GM23338 (cell line): ENCODE data around the gene WDR19. TPM values are rescaled to one million over a fixed set of nuclear protein-coding genes. Genes with fewer than 3 reads are reported as not detected.

Experiments
- ATAC-seq: fragments of 200-7000 bp; cut with Tn5 transposase; 3 replicates; pipeline ENCODE4 v1.9.1; 2020
- DNase-seq: peaks from one replicate; pipeline ENCODE4 v3.0.0-alpha.2; 2015; ENCODE audit warnings: low spot score
- H2AFZ ChIP-seq: fragments of 200-600 bp; sonication (generic); 2 replicates; pipeline ENCODE4 v1.8.0; 2016; ENCODE audit warnings: antibody characterized with exemption, mild to moderate bottlenecking, moderate library complexity
- H3F3A ChIP-seq: fragments of 200-600 bp; sonication (generic); replicated peaks from 2 replicates; pipeline ENCODE4 v1.8.0; 2017; ENCODE audit warnings: antibody characterized with exemption, mixed run types, low read depth
- H3K27ac ChIP-seq: fragments of 200-600 bp; sonication (generic); 2 replicates; pipeline ENCODE4 v1.6.1; 2016; ENCODE audit warnings: low read depth
- H3K27me3 ChIP-seq: fragments of 200-600 bp; sonication (generic); 2 replicates; pipeline ENCODE4 v1.8.0; 2016; ENCODE audit warnings: mild to moderate bottlenecking, mixed run types, moderate library complexity; ENCODE audit not compliant: insufficient read depth
- H3K36me3 ChIP-seq: fragments of 200-600 bp; sonication (generic); 2 replicates; pipeline ENCODE4 v1.8.0; 2016; ENCODE audit warnings: mild to moderate bottlenecking; ENCODE audit not compliant: insufficient read depth
- H3K4me1 ChIP-seq: fragments of 200-600 bp; sonication (generic); 2 replicates; pipeline ENCODE4 v1.8.0; 2016; ENCODE audit warnings: mild to moderate bottlenecking, moderate library complexity; ENCODE audit not compliant: insufficient read depth
- H3K4me2 ChIP-seq: fragments of 200-600 bp; sonication (generic); 2 replicates; pipeline ENCODE4 v1.7.1; 2017; ENCODE audit warnings: mixed run types
- H3K4me3 ChIP-seq: fragments of 200-600 bp; sonication (generic); 2 replicates; pipeline ENCODE4 v1.6.1; 2016; ENCODE audit warnings: mixed run types
- H3K79me2 ChIP-seq: fragments of 200-600 bp; sonication (generic); replicated peaks from 2 replicates; pipeline ENCODE4 v1.8.0; 2017; ENCODE audit warnings: mild to moderate bottlenecking; ENCODE audit not compliant: insufficient read depth
- H3K9me2 ChIP-seq: fragments of 200-600 bp; sonication (generic); 2 replicates; pipeline ENCODE4 v1.8.0; 2017; ENCODE audit not compliant: insufficient read depth
- H4K20me1 ChIP-seq: fragments of 200-600 bp; sonication (generic); replicated peaks from 2 replicates; pipeline ENCODE4 v1.8.0; 2017; ENCODE audit warnings: mild to moderate bottlenecking; ENCODE audit not compliant: insufficient read depth
- H3K27ac Mint-ChIP-seq: 2 replicates; pipeline ENCODE4 v1.8.0; 2020; ENCODE audit warnings: inconsistent platforms, mild to moderate bottlenecking, moderate library complexity, mixed read lengths
- H3K27me3 Mint-ChIP-seq: 3 replicates; pipeline ENCODE4 v1.8.0; 2022; ENCODE audit warnings: low read depth, mild to moderate bottlenecking, moderate library complexity, mixed read lengths, inconsistent platforms; ENCODE audit not compliant: insufficient read depth, poor library complexity
- H3K36me3 Mint-ChIP-seq: 3 replicates; pipeline ENCODE4 v1.8.0; 2021; ENCODE audit warnings: low read depth, mild to moderate bottlenecking, inconsistent platforms, moderate library complexity, mixed read lengths
- H3K4me1 Mint-ChIP-seq: 3 replicates; pipeline ENCODE4 v1.8.0; 2020; ENCODE audit warnings: mild to moderate bottlenecking, inconsistent platforms, mixed read lengths
- H3K4me3 Mint-ChIP-seq: 3 replicates; pipeline ENCODE4 v1.8.0; 2021; ENCODE audit warnings: moderate library complexity, mild to moderate bottlenecking, inconsistent platforms, mixed read lengths
- H3K9me3 Mint-ChIP-seq: 3 replicates; pipeline ENCODE4 v1.8.0; 2020; ENCODE audit warnings: moderate library complexity, mild to moderate bottlenecking, inconsistent platforms, mixed read lengths
- CREB1 ChIP-seq: fragments of 250-450 bp; sonication (Bioruptor Pico); IDR thresholded peaks from 2 replicates; pipeline ENCODE4 v1.5.0; 2020; ENCODE audit warnings: low read depth, mild to moderate bottlenecking, moderate library complexity
- EZH2 ChIP-seq: fragments of 200-600 bp; sonication (generic); IDR thresholded peaks from one replicate; pipeline ENCODE4 v1.8.0; 2017; ENCODE audit warnings: antibody characterized with exemption, mild to moderate bottlenecking, low read depth; ENCODE audit not compliant: unreplicated experiment
- EZH2phosphoT487 ChIP-seq: fragments of 200-600 bp; sonication (generic); IDR thresholded peaks from one replicate; pipeline ENCODE4 v1.8.1; 2018; ENCODE audit warnings: antibody characterized with exemption; ENCODE audit not compliant: unreplicated experiment
- JUNB ChIP-seq: IDR thresholded peaks from one replicate; pipeline ENCODE4 v1.6.1; 2016; ENCODE audit warnings: antibody characterized with exemption; ENCODE audit not compliant: unreplicated experiment
- NANOG ChIP-seq: IDR thresholded peaks from 2 replicates; pipeline ENCODE4 v1.6.1; 2016; ENCODE audit warnings: antibody characterized with exemption, borderline replicate concordance
- POLR2AphosphoS5 ChIP-seq: IDR thresholded peaks from 2 replicates; pipeline ENCODE4 v1.6.1; 2016; ENCODE audit warnings: antibody characterized with exemption, low read depth
- STAT1 ChIP-seq: IDR thresholded peaks from one replicate; pipeline ENCODE4 v1.6.1; 2016; ENCODE audit warnings: antibody characterized with exemption; ENCODE audit not compliant: unreplicated experiment
- ZNF331 ChIP-seq: fragments of 250-450 bp; sonication (Bioruptor Pico); IDR thresholded peaks from 2 replicates; pipeline ENCODE4 v1.5.0; 2020; ENCODE audit warnings: low read depth, mild to moderate bottlenecking, moderate library complexity
- polyA plus RNA-seq: library from polyadenylated mRNA; unstranded; fragments of >200 nt; fragmentation: Nextera tagmentation; extraction: Ambion mirVana; gene quantifications from 2 replicates; pipeline ENCODE4 v1.2.1, GENCODE V29; 2016
- total RNA-seq: library from RNA; depleted of rRNA; stranded (reverse); fragments of >200 nt; shearing (Covaris generic); gene quantifications from 2 replicates; pipeline ENCODE4 v1.2.3, GENCODE V29; 2014
- TF ChIP-seq, protein P1 (sequence below): IDR thresholded peaks from 2 replicates; pipeline ENCODE4 v1.6.1; 2016; ENCODE audit warnings: antibody characterized with exemption
- TF ChIP-seq, protein P2 (sequence below), 2 experiments: fragments of 200-600 bp in 1 of 2; sonication (generic) in 1 of 2; conservative IDR thresholded peaks; 2 replicates each; pipeline versions ENCODE4 v1.5.1 to v1.6.1; 2016 to 2017; ENCODE audit warnings: antibody characterized with exemption in 2 of 2, low read depth in 2 of 2, mild to moderate bottlenecking in 2 of 2, moderate library complexity in 1 of 2
- TF ChIP-seq, protein P3 (sequence below): IDR thresholded peaks from one replicate; pipeline ENCODE4 v1.6.1; 2018; ENCODE audit warnings: antibody characterized with exemption; ENCODE audit not compliant: unreplicated experiment

Gene WDR19
- total and polyA plus RNA-seq, 2 experiments from 2014 or later, result 17.2 to 23.7 TPM

DNA sequence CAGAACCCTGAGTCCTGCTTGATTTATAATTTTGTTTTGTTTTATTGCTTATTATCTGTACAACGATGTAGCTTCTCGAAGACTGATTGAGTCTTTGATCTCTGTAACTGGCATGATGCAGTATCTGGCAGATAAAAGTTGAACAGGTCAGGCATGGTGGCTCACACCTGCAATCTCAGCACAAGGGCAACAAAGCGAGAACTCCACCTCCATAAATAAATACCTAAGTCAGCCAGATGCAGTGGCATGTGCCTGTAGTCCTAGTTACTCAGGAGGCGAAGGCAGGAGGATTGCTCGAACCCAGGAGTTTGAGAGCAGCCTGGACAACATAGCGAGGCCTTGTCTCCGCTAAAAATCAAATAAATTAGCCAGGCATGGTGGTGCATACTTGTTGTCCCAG lies 15.7 kb upstream of the WDR19 start (continued):
- TF ChIP-seq, protein P1, sequence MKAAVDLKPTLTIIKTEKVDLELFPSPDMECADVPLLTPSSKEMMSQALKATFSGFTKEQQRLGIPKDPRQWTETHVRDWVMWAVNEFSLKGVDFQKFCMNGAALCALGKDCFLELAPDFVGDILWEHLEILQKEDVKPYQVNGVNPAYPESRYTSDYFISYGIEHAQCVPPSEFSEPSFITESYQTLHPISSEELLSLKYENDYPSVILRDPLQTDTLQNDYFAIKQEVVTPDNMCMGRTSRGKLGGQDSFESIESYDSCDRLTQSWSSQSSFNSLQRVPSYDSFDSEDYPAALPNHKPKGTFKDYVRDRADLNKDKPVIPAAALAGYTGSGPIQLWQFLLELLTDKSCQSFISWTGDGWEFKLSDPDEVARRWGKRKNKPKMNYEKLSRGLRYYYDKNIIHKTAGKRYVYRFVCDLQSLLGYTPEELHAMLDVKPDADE, result no peak
- TF ChIP-seq NANOG, result no peak
- TF ChIP-seq, protein P2, sequence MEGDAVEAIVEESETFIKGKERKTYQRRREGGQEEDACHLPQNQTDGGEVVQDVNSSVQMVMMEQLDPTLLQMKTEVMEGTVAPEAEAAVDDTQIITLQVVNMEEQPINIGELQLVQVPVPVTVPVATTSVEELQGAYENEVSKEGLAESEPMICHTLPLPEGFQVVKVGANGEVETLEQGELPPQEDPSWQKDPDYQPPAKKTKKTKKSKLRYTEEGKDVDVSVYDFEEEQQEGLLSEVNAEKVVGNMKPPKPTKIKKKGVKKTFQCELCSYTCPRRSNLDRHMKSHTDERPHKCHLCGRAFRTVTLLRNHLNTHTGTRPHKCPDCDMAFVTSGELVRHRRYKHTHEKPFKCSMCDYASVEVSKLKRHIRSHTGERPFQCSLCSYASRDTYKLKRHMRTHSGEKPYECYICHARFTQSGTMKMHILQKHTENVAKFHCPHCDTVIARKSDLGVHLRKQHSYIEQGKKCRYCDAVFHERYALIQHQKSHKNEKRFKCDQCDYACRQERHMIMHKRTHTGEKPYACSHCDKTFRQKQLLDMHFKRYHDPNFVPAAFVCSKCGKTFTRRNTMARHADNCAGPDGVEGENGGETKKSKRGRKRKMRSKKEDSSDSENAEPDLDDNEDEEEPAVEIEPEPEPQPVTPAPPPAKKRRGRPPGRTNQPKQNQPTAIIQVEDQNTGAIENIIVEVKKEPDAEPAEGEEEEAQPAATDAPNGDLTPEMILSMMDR (conservative IDR thresholded peaks at IDR 0.05; ENCODE audit: low read depth in 2 of 2), result no peak
- TF ChIP-seq EZH2phosphoT487, result no peak
- no peak for TF ChIP-seq ZNF331
- TF ChIP-seq STAT1, result no peak
- TF ChIP-seq EZH2, result no peak

DNA sequence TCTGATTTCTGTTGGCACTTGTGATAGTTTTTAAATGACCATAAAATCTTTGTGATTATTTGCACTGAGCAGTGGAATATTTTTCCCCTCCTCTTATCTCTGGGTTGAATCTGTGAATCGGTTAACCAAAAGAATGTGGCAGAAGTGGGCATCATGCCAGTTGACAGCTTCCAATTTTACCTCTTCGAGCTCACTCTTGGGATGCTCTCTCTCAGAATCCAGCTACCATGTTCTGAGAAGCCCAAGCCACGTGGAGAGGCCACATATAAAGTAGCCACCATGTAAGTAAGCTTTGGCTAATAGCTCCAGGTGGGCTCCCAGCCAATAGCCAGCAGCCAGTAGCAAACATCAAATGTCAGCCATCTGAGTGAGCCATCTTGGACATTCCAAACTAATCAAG lies 12.9 kb upstream of the WDR19 start:
- DNase-seq (no peak), ATAC-seq (no peak)
- 0 out of 3 replicates have a peak, but pooled peaks cover 6% of the 10 kb centered on the region for H3K36me3 Mint-ChIP-seq
- no peak for TF ChIP-seq JUNB
- no peak for TF ChIP-seq EZH2
- TF ChIP-seq CREB1 (CRISPR knock-in tag), result no peak
- TF ChIP-seq, protein P3, sequence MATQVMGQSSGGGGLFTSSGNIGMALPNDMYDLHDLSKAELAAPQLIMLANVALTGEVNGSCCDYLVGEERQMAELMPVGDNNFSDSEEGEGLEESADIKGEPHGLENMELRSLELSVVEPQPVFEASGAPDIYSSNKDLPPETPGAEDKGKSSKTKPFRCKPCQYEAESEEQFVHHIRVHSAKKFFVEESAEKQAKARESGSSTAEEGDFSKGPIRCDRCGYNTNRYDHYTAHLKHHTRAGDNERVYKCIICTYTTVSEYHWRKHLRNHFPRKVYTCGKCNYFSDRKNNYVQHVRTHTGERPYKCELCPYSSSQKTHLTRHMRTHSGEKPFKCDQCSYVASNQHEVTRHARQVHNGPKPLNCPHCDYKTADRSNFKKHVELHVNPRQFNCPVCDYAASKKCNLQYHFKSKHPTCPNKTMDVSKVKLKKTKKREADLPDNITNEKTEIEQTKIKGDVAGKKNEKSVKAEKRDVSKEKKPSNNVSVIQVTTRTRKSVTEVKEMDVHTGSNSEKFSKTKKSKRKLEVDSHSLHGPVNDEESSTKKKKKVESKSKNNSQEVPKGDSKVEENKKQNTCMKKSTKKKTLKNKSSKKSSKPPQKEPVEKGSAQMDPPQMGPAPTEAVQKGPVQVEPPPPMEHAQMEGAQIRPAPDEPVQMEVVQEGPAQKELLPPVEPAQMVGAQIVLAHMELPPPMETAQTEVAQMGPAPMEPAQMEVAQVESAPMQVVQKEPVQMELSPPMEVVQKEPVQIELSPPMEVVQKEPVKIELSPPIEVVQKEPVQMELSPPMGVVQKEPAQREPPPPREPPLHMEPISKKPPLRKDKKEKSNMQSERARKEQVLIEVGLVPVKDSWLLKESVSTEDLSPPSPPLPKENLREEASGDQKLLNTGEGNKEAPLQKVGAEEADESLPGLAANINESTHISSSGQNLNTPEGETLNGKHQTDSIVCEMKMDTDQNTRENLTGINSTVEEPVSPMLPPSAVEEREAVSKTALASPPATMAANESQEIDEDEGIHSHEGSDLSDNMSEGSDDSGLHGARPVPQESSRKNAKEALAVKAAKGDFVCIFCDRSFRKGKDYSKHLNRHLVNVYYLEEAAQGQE, result no peak
- TF ChIP-seq, protein P2 (conservative IDR thresholded peaks at IDR 0.05; ENCODE audit: low read depth in 2 of 2), result no peak
- TF ChIP-seq ZNF331, result no peak
- no peak for TF ChIP-seq EZH2phosphoT487
- no peak for TF ChIP-seq POLR2AphosphoS5
- no peak for TF ChIP-seq STAT1
- TF ChIP-seq NANOG, result no peak

More for the DNA sequence above, 12.9 kb upstream of the WDR19 start:
- H3F3A ChIP-seq, result no peaks in the 10 kb centered on the region
- no peaks in the 10 kb centered on the region for H3K9me2 ChIP-seq
- H3K9me3 Mint-ChIP-seq, result no peaks in the 10 kb centered on the region; the same call in 2 of the 3 replicates
- peaks cover 3% of the 10 kb centered on the region for H3K27me3 Mint-ChIP-seq
- peak overlapping the region; percentile 33; the same call in 1 of the 2 replicates for H2AFZ ChIP-seq
- H3K4me1 ChIP-seq, result peaks cover 12% of the 10 kb centered on the region; the same call in 1 of the 2 replicates
- H4K20me1 ChIP-seq, result no peaks in the 10 kb centered on the region
- no peaks in the 10 kb centered on the region for H3K27me3 ChIP-seq
- no peak overlapping the region for H3K27ac ChIP-seq
- no peaks in the 10 kb centered on the region for H3K79me2 ChIP-seq
- no peaks in the 10 kb centered on the region for H3K36me3 ChIP-seq
- no peak overlapping the region for H3K4me2 ChIP-seq
- H3K4me3 Mint-ChIP-seq, result no peak overlapping the region
- H3K27ac Mint-ChIP-seq, result no peak overlapping the region
- no peak overlapping the region for H3K4me3 ChIP-seq
- peaks cover 10% of the 10 kb centered on the region for H3K4me1 Mint-ChIP-seq
